ENCODE data around the gene NLGN4Y.
"Not testable (repeated sequence)": the region's sequence is repeated elsewhere in the genome, so short reads cannot be mapped to it uniquely, and the experiment has no call there.

The NLGN4Y gene

GRCh38 chrY:14860448-14860847 lies 336.1 kb downstream of the NLGN4Y start:
- no peak for DNase-seq

GRCh38 chrY:14861033-14861432 lies 336.7 kb downstream of the NLGN4Y start:
- not testable (repeated sequence) for DNase-seq

GRCh38 chrY:14871971-14872370 lies 347.6 kb downstream of the NLGN4Y start:
- no peak for DNase-seq
